Progenitor cell of endocrine pancreas (in vitro differentiated cells): ENCODE data around the gene SPNS1. TPM values are rescaled to one million over a fixed set of nuclear protein-coding genes. Genes with fewer than 3 reads are reported as not detected.
A peak's percentile ranks its signal among the peaks of the same experiment; 100 is the strongest.

Experiments used
- DNase-seq: peaks from one replicate; pipeline ENCODE4 v3.0.0; 2021; ENCODE audit warnings: low spot score; ENCODE audit not compliant: unreplicated experiment
- H3K27ac Mint-ChIP-seq: 2 replicates; pipeline ENCODE4 v1.8.0; 2021; ENCODE audit warnings: mild to moderate bottlenecking, moderate library complexity, mixed read lengths
- H3K27me3 Mint-ChIP-seq: 2 replicates; pipeline ENCODE4 v1.8.0; 2021; ENCODE audit warnings: mixed read lengths
- H3K36me3 Mint-ChIP-seq: 2 replicates; pipeline ENCODE4 v1.8.0; 2022; ENCODE audit warnings: mixed read lengths; ENCODE audit not compliant: insufficient read depth
- H3K4me1 Mint-ChIP-seq: 2 replicates; pipeline ENCODE4 v1.8.0; 2021; ENCODE audit warnings: low read depth, mixed read lengths
- H3K4me3 Mint-ChIP-seq: 2 replicates; pipeline ENCODE4 v1.8.0; 2021; ENCODE audit warnings: low read depth, mild to moderate bottlenecking, moderate library complexity, mixed read lengths
- H3K9me3 Mint-ChIP-seq: 2 replicates; pipeline ENCODE4 v1.8.0; 2021; ENCODE audit warnings: low read depth, mixed read lengths
- CTCF ChIP-seq: fragments of 200-600 bp; sonication (generic); IDR thresholded peaks from one replicate; pipeline ENCODE4 v1.5.0; 2021; ENCODE audit warnings: antibody characterized with exemption, mild to moderate bottlenecking; ENCODE audit not compliant: unreplicated experiment
- total RNA-seq: library from RNA; stranded (reverse); gene quantifications from 2 replicates; pipeline ENCODE4 v1.2.1, GENCODE V29; 2021

The SPNS1 gene
- total RNA-seq, 1 donor from 2014 or later = 41.1 TPM

DNA sequence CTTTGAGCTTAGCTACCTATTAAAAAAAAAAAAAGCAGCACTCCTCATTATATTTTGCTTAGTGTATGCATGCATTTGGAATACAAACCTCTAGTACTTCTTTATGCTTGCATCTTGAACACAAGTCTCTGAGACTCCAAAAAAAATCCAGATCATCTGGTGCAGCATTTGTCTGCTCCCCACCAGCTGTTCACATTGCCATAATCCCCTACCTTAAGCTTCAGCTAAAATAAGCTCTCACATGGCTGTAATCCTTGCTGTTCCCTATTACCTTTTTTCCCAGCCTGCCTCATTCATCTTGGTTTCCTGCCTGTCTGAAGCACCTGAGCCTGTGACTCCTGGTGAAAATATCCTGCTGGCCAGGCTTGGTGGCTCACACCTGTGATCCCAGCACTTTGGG is 31.3 kb upstream of the SPNS1 start:
- no peak for TF ChIP-seq CTCF
- Mint-ChIP-seq H3K36me3 (no peaks in the 10 kb centered on the region), H3K27me3 (peaks cover 15% of the 10 kb centered on the region), H3K4me3 (no peak overlapping the region), H3K27ac (no peak overlapping the region), H3K9me3 (no peaks in the 10 kb centered on the region), H3K4me1 (peaks cover 4% of the 10 kb centered on the region)
- no peak for DNase-seq

- DNase-seq = no peak
- H3K27ac Mint-ChIP-seq = no peak overlapping the region
- no peaks in the 10 kb centered on the region for H3K9me3 Mint-ChIP-seq
- peaks cover 9% of the 10 kb centered on the region for H3K4me1 Mint-ChIP-seq
- H3K4me3 Mint-ChIP-seq = no peak overlapping the region
- TF ChIP-seq CTCF = no peak
- peaks cover 11% of the 10 kb centered on the region for H3K27me3 Mint-ChIP-seq
- H3K36me3 Mint-ChIP-seq = no peaks in the 10 kb centered on the region
Observed at GRCh38 chr16:28946681-28947080, 27.9 kb upstream of the SPNS1 start.

GRCh38 chr16:28950648-28951409 is 23.7 kb upstream of the SPNS1 start, which contains the start of gene NFATC2IP:
NFATC2IP (plus strand) TSS chr16:28950937; CDS start chr16:28951012, 75 bp downstream.
- peaks cover 7% of the 10 kb centered on the region for H3K27me3 Mint-ChIP-seq
- H3K36me3 Mint-ChIP-seq = no peaks in the 10 kb centered on the region
- peak; percentile 98 for DNase-seq
- peaks cover 12% of the 10 kb centered on the region for H3K4me1 Mint-ChIP-seq
- peak within 1 kb of the TSS; percentile 99 for H3K4me3 Mint-ChIP-seq
- no peak for TF ChIP-seq CTCF
- no peaks in the 10 kb centered on the region for H3K9me3 Mint-ChIP-seq
- peak within 1 kb of the TSS; percentile 92 for H3K27ac Mint-ChIP-seq

GRCh38 chr16:28951410-28951943 is 23.1 kb upstream of the SPNS1 start:
- Mint-ChIP-seq H3K36me3 (peaks cover 2% of the 10 kb centered on the region), H3K4me3 (peak overlapping the region; percentile 99), H3K27me3 (peaks cover 6% of the 10 kb centered on the region), H3K4me1 (peaks cover 11% of the 10 kb centered on the region), H3K9me3 (no peaks in the 10 kb centered on the region), H3K27ac (peak overlapping the region; percentile 84)
- TF ChIP-seq CTCF = no peak
- no peak for DNase-seq

DNA sequence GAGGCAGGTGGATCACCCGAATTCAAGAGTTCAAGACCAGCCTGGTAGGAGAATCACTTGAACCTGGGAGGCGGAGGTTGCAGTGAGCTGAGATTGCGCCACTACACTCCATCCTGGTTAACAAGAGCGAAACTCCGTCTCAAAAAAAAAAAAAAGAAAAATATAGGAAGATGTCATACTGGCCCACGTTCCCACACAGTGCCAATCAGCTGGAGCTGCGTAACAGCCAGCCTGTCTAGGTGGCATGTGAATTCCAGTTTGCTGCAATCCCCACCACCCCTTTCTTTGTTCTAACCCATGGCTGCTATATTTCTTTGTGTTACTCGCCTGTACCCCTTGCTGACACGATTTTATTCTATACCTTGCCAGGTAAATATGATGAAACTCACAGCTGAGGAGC is 16.4 kb upstream of the SPNS1 start:
- Mint-ChIP-seq H3K4me3 (no peak overlapping the region), H3K9me3 (no peaks in the 10 kb centered on the region), H3K36me3 (peaks cover 12% of the 10 kb centered on the region), H3K27me3 (no peaks in the 10 kb centered on the region), H3K27ac (no peak overlapping the region), H3K4me1 (no peaks in the 10 kb centered on the region)
- TF ChIP-seq CTCF = no peak
- DNase-seq = no peak
